CD4-positive, alpha-beta memory T cell (primary cell): ENCODE results near the gene LSG1. TPM values are rescaled to one million over a fixed set of nuclear protein-coding genes. Genes with fewer than 3 reads are reported as not detected.

Experiments
- CTCF ChIA-PET: fragments of 350-600 bp; sonication (Branson Sonifier 250); formaldehyde crosslinking; loops from one replicate; lab custom pipeline; 2021; ENCODE audit warnings: inconsistent platforms; ENCODE audit not compliant: partially characterized antibody; lab: Charles Lee
- POLR2A ChIA-PET: fragments of 350-600 bp; sonication (Branson Sonifier 250); formaldehyde crosslinking; loops from one replicate; lab custom pipeline; 2021; ENCODE audit not compliant: partially characterized antibody; lab: Charles Lee
- DNase-seq, 5 donors: peaks; one replicate each; pipeline versions ENCODE4 v3.0.0 to v3.0.0-alpha.2; 2020 to 2022; ENCODE audit warnings: mixed read lengths in 1 of 5
- H3K27ac ChIP-seq: one replicate; pipeline ENCODE4 v1.7.0; 2013; ENCODE audit warnings: low read depth, low read length
- H3K27me3 ChIP-seq: 2 replicates; pipeline ENCODE4 v1.7.0; 2013; ENCODE audit warnings: mild to moderate bottlenecking, low read length, moderate library complexity; ENCODE audit not compliant: insufficient read depth
- H3K36me3 ChIP-seq: 2 replicates; pipeline ENCODE4 v1.7.0; 2013; ENCODE audit warnings: mild to moderate bottlenecking, low read length, moderate library complexity; ENCODE audit not compliant: insufficient read depth
- H3K4me1 ChIP-seq: 2 replicates; pipeline ENCODE4 v1.7.0; 2013; ENCODE audit warnings: mild to moderate bottlenecking, low read length, moderate library complexity; ENCODE audit not compliant: insufficient read depth
- H3K4me3 ChIP-seq, 2 donors: one replicate each; pipeline ENCODE4 v1.7.0; 2013; ENCODE audit warnings: low read length in 2 of 2, mild to moderate bottlenecking in 1 of 2
- H3K9me3 ChIP-seq, 2 donors: one replicate each; pipeline ENCODE4 v1.7.0; 2013; ENCODE audit warnings: low read length in 2 of 2, control low read depth in 1 of 2; ENCODE audit not compliant: control insufficient read depth in 1 of 2
- H3K27ac Mint-ChIP-seq, 7 donors: one replicate each; pipeline ENCODE4 v1.8.0; 2020 to 2021; ENCODE audit warnings: mixed read lengths in 7 of 7, mild to moderate bottlenecking in 6 of 7, inconsistent platforms in 3 of 7, moderate library complexity in 3 of 7
- H3K27me3 Mint-ChIP-seq, 2 donors: one replicate each; pipeline ENCODE4 v1.8.0; 2020 to 2021; ENCODE audit warnings: mixed read lengths in 2 of 2
- H3K36me3 Mint-ChIP-seq, 2 donors: one replicate each; pipeline ENCODE4 v1.8.0; 2020 to 2021; ENCODE audit warnings: mixed read lengths in 2 of 2, inconsistent platforms in 1 of 2, mild to moderate bottlenecking in 1 of 2
- H3K4me1 Mint-ChIP-seq, 4 donors: one replicate each; pipeline ENCODE4 v1.8.0; 2020 to 2021; ENCODE audit warnings: mixed read lengths in 4 of 4, mild to moderate bottlenecking in 1 of 4
- H3K4me3 Mint-ChIP-seq, 8 donors: one replicate each; pipeline ENCODE4 v1.8.0; 2020 to 2021; ENCODE audit warnings: mixed read lengths in 8 of 8, mild to moderate bottlenecking in 7 of 8, moderate library complexity in 6 of 8, inconsistent platforms in 3 of 8
- H3K9me3 Mint-ChIP-seq, 8 donors: one replicate each; pipeline ENCODE4 v1.8.0; 2020 to 2021; ENCODE audit warnings: mixed read lengths in 8 of 8, mild to moderate bottlenecking in 5 of 8, inconsistent platforms in 3 of 8, moderate library complexity in 1 of 8
- intact Hi-C: fragments of 100-400 bp; cut with micrococcal nuclease; formaldehyde crosslinking; loops from one replicate; pipeline ENCODE4 v1.15.1; 2023
- polyA plus RNA-seq, 2 donors: library from polyadenylated mRNA; unstranded; fragments of 300-500 nt; fragmentation: Illumina TruSeq; gene quantifications; one replicate each; pipeline ENCODE4 v1.2.3, GENCODE V29; 2021
- total RNA-seq, 2 experiments: library from RNA; stranded (reverse); gene quantifications; one replicate each; pipeline ENCODE4 v1.2.3, GENCODE V29; 2021

LSG1 gene
- total and polyA plus RNA-seq, 4 experiments from 2014 or later, result 9.6 to 49.5 (median 42.3) TPM

- Histone ChIP-seq H3K27me3 (no peaks in the 10 kb centered on the region), H3K9me3 (no peaks in the 10 kb centered on the region), H3K27ac (no peak overlapping the region), H3K4me3 (no peak overlapping the region), H3K36me3 (no peaks in the 10 kb centered on the region), H3K4me1 (no peaks in the 10 kb centered on the region)
- H3K9me3 Mint-ChIP-seq, result no peaks in the 10 kb centered on the region
- ChIA-PET POLR2A (no interaction called here), CTCF (no interaction called here)
- H3K36me3 Mint-ChIP-seq, result no peaks in the 10 kb centered on the region
- H3K27me3 Mint-ChIP-seq, result no peaks in the 10 kb centered on the region
- no peak overlapping the region for H3K27ac Mint-ChIP-seq
- no peak overlapping the region for H3K4me3 Mint-ChIP-seq
- DNase-seq, result no peak
- no peaks in the 10 kb centered on the region for H3K4me1 Mint-ChIP-seq
- intact Hi-C loops, result no loop called here
Measured at GRCh38 chr3:194621947-194622346, 50.0 kb downstream of the LSG1 start.

GRCh38 chr3:194620196-194620595 lies 51.8 kb downstream of the LSG1 start:
- no peak for DNase-seq
- H3K27ac Mint-ChIP-seq, result no peak overlapping the region
- H3K4me3 Mint-ChIP-seq, result no peak overlapping the region
- Histone ChIP-seq H3K4me3 (no peak overlapping the region), H3K9me3 (no peaks in the 10 kb centered on the region), H3K27ac (no peak overlapping the region), H3K36me3 (no peaks in the 10 kb centered on the region), H3K27me3 (no peaks in the 10 kb centered on the region), H3K4me1 (no peaks in the 10 kb centered on the region)
- no peaks in the 10 kb centered on the region for H3K27me3 Mint-ChIP-seq
- no peaks in the 10 kb centered on the region for H3K4me1 Mint-ChIP-seq
- ChIA-PET POLR2A (no interaction called here), CTCF (interaction anchor here (0.9 kb wide), 1 partner anchor 12 kb away, joined by 3 read pairs; no protein-coding TSS in a partner anchor)
- H3K9me3 Mint-ChIP-seq, result no peaks in the 10 kb centered on the region
- H3K36me3 Mint-ChIP-seq, result no peaks in the 10 kb centered on the region
- intact Hi-C loops, result no loop called here

DNA sequence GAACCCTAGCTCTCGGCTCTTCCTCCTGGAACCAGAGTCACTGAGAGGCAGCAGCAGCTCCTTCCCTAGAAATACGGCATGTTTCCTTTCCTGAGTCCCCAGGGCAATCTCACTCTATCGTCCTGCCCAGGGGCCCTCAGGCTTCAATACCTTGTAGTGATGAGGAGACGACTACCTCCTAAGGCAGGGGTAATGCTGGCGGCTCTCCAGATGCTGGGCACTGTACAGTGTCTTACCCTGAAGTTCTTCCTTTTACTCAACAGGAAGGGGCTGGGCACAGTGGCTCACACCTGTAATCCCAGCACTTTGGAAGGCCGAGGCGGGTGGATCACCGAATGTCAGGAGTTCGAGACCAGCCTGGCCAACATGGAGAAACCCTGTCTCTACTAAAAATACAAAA lies 52.2 kb downstream of the LSG1 start:
- H3K4me1 ChIP-seq, result no peaks in the 10 kb centered on the region
- ChIA-PET POLR2A (no interaction called here), CTCF (interaction anchor here (0.9 kb wide), 1 partner anchor 12 kb away, joined by 3 read pairs; no protein-coding TSS in a partner anchor)
- no peak overlapping the region for H3K27ac Mint-ChIP-seq
- no peaks in the 10 kb centered on the region for H3K9me3 Mint-ChIP-seq
- H3K9me3 ChIP-seq, result no peaks in the 10 kb centered on the region
- H3K27me3 Mint-ChIP-seq, result no peaks in the 10 kb centered on the region
- no peak overlapping the region for H3K4me3 ChIP-seq
- H3K27me3 ChIP-seq, result no peaks in the 10 kb centered on the region
- no peaks in the 10 kb centered on the region for H3K36me3 ChIP-seq
- H3K36me3 Mint-ChIP-seq, result no peaks in the 10 kb centered on the region
- H3K27ac ChIP-seq, result no peak overlapping the region
- no peak overlapping the region for H3K4me3 Mint-ChIP-seq
- no peaks in the 10 kb centered on the region for H3K4me1 Mint-ChIP-seq
- intact Hi-C loops, result no loop called here
- DNase-seq, result no peak

DNA sequence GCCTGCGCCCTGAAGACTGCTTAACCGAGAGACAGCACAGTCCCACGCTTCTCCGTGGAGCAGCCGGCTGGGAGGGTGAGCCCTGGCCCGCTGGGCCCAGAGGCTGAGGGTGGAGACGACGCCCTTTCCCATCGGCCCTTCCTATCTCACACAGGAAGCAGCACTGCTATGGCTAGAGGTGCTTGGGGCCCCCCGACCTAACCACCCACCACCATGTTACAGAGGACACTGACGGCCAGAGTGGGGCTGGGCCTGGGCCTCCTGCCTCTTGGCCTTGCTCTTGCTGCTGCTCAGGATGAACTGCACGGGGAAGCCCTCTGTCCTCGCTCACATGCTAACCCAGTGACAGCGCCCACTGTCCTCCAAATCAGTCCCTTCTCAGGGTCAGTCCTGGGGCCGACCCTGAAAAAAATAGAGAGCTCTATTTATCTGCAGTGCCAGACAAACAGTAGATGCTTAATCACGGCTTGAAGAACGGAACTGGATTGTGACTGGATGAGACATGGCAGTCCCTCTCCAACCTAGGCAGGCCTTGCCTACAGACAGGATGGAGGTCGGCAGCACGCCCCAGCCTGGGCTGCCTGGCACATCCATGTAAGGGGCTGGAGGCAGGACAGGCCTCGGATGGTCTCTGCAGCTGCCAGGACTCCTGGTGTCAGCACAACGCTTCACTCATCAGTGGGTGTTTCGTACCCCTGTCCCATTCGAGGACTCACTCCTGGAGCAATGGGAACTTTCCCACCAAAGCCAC lies 53.0 kb downstream of the LSG1 start:
- no peak for DNase-seq
- H3K4me1 Mint-ChIP-seq, result no peaks in the 10 kb centered on the region
- no peaks in the 10 kb centered on the region for H3K9me3 ChIP-seq
- no peaks in the 10 kb centered on the region for H3K27me3 Mint-ChIP-seq
- H3K4me1 ChIP-seq, result no peaks in the 10 kb centered on the region
- no peaks in the 10 kb centered on the region for H3K36me3 Mint-ChIP-seq
- ChIA-PET POLR2A (no interaction called here), CTCF (no interaction called here)
- no peaks in the 10 kb centered on the region for H3K27me3 ChIP-seq
- H3K27ac ChIP-seq, result no peak overlapping the region
- no peaks in the 10 kb centered on the region for H3K36me3 ChIP-seq
- no peak overlapping the region for H3K4me3 Mint-ChIP-seq
- H3K4me3 ChIP-seq, result no peak overlapping the region
- no peak overlapping the region for H3K27ac Mint-ChIP-seq
- intact Hi-C loops, result no loop called here
- no peaks in the 10 kb centered on the region for H3K9me3 Mint-ChIP-seq

GRCh38 chr3:194617827-194618226 lies 54.2 kb downstream of the LSG1 start:
- H3K27me3 ChIP-seq, result no peaks in the 10 kb centered on the region
- CTCF ChIA-PET, result no interaction called here

DNA sequence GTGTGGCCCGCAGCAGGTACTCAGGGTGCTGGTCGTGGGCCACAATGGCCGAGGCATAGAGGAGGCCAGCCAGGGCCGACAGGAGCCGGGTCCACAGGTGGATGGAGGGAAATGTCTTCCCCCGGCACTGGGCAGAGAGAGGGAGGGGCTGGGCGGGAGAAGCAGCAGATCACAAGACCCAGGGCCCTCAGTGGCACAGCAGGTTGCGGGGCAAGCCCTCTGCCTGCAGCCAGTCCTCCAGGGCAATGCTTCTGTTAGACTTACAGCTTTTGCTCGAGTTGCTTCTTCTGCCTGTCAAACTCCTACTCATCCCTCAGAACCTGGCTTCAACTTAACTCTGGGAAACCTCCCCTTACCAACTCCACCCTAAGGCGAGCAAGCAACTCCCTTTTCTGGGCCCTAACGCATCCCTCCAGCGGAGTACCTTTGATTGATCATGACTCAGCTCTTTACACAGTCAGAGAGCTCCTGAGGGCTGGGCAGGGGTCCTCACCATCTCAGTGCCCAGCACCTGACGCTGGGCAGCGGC lies 54.8 kb downstream of the LSG1 start:
- Mint-ChIP-seq H3K9me3 (no peaks in the 10 kb centered on the region), H3K36me3 (no peaks in the 10 kb centered on the region), H3K4me3 (no peak overlapping the region), H3K27me3 (no peaks in the 10 kb centered on the region), H3K27ac (no peak overlapping the region), H3K4me1 (no peaks in the 10 kb centered on the region)
- CTCF ChIA-PET, result no interaction called here
- POLR2A ChIA-PET, result no interaction called here
- intact Hi-C loops, result no loop called here
- no peaks in the 10 kb centered on the region for H3K4me1 ChIP-seq
- DNase-seq, result no peak
- no peak overlapping the region for H3K27ac ChIP-seq
- no peaks in the 10 kb centered on the region for H3K36me3 ChIP-seq
- H3K27me3 ChIP-seq, result no peaks in the 10 kb centered on the region
- no peak overlapping the region for H3K4me3 ChIP-seq
- no peaks in the 10 kb centered on the region for H3K9me3 ChIP-seq

More at GRCh38 chr3:194617827-194618226, 54.2 kb downstream of the LSG1 start:
- no peaks in the 10 kb centered on the region for H3K4me1 Mint-ChIP-seq
- DNase-seq, result no peak
- POLR2A ChIA-PET, result no interaction called here
- no peaks in the 10 kb centered on the region for H3K27me3 Mint-ChIP-seq
- H3K9me3 Mint-ChIP-seq, result no peaks in the 10 kb centered on the region
- no peak overlapping the region for H3K4me3 ChIP-seq
- no peaks in the 10 kb centered on the region for H3K4me1 ChIP-seq
- intact Hi-C loops, result no loop called here
- H3K36me3 ChIP-seq, result no peaks in the 10 kb centered on the region
- H3K27ac Mint-ChIP-seq, result no peak overlapping the region
- H3K36me3 Mint-ChIP-seq, result no peaks in the 10 kb centered on the region
- H3K4me3 Mint-ChIP-seq, result no peak overlapping the region
- no peak overlapping the region for H3K27ac ChIP-seq
- no peaks in the 10 kb centered on the region for H3K9me3 ChIP-seq

DNA sequence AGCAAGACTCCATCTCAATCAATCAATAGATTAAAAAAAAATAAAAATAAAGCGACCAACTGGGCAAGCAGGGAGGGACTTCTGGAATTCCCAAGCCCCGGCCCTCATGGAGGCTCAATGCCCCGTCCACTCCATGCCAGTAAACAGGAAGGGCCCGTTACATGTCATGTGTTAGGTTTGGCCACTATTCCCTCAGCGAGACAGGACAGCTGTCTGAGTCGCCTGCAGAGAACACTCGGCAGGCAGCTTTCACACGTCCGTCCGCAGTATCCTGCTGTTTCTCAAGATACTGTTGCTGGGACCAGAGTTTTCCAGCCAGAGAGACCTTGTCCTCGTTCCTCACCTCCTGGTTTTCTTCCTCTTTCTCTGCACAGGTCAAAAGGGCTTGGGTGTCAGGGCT lies 56.8 kb downstream of the LSG1 start:
- CTCF ChIA-PET, result no interaction called here
- POLR2A ChIA-PET, result no interaction called here
- Histone ChIP-seq H3K4me1 (no peaks in the 10 kb centered on the region), H3K27me3 (no peaks in the 10 kb centered on the region), H3K9me3 (no peaks in the 10 kb centered on the region), H3K27ac (no peak overlapping the region), H3K4me3 (no peak overlapping the region), H3K36me3 (no peaks in the 10 kb centered on the region)
- Mint-ChIP-seq H3K36me3 (no peaks in the 10 kb centered on the region), H3K27me3 (no peaks in the 10 kb centered on the region), H3K4me1 (no peaks in the 10 kb centered on the region), H3K9me3 (no peaks in the 10 kb centered on the region), H3K4me3 (no peak overlapping the region), H3K27ac (no peak overlapping the region)
- no peak for DNase-seq
- intact Hi-C loops, result no loop called here
